Suprapubic skin (tissue), 4 donors: ENCODE data around the gene PTTG1IP. TPM values are rescaled to one million over a fixed set of nuclear protein-coding genes. Genes with fewer than 3 reads are reported as not detected.

Experiments
- DNase-seq, 2 donors: peaks; one replicate each; pipeline ENCODE4 v3.0.0-alpha.2; 2019; ENCODE audit warnings: low spot score in 2 of 2
- H3K27ac ChIP-seq: fragments of 200-600 bp; sonication (generic); one replicate; pipeline ENCODE4 v1.5.1; 2019
- H3K27me3 ChIP-seq: fragments of 200-600 bp; sonication (generic); one replicate; pipeline ENCODE4 v1.5.1; 2019
- H3K36me3 ChIP-seq: fragments of 200-600 bp; sonication (generic); one replicate; pipeline ENCODE4 v1.5.1; 2019
- H3K4me1 ChIP-seq: fragments of 200-600 bp; sonication (generic); one replicate; pipeline ENCODE4 v1.5.1; 2019
- H3K4me3 ChIP-seq: fragments of 200-600 bp; sonication (generic); one replicate; pipeline ENCODE4 v1.5.1; 2019; ENCODE audit warnings: mild to moderate bottlenecking
- H3K9me3 ChIP-seq: fragments of 200-600 bp; sonication (generic); one replicate; pipeline ENCODE4 v1.5.1; 2019
- EP300 ChIP-seq: sonication (generic); formaldehyde crosslinking; IDR thresholded peaks from one replicate; pipeline ENCODE4 v1.6.1; 2017; ENCODE audit warnings: antibody characterized with exemption
- POLR2A ChIP-seq, 2 donors: fragments of 450-650 bp; IDR thresholded peaks; one replicate each; pipeline ENCODE4 v1.6.1; 2017; ENCODE audit warnings: antibody characterized with exemption in 2 of 2, mild to moderate bottlenecking in 2 of 2, moderate library complexity in 2 of 2
- POLR2AphosphoS5 ChIP-seq, 3 donors: sonication (generic); formaldehyde crosslinking; IDR thresholded peaks; one replicate each; pipeline ENCODE4 v1.6.1; 2017; ENCODE audit warnings: antibody characterized with exemption in 3 of 3
- WGBS: methylation state at CpG from one replicate; pipeline ENCODE4 v1.1.5; 2018; 5-methylcytosine and 5-hydroxymethylcytosine counted together
- total RNA-seq, 4 donors: library from RNA; depleted of rRNA; stranded (reverse); fragments of >200 nt; gene quantifications; one replicate each; pipeline ENCODE4 v1.1.0, GENCODE V29; 2016
- TF ChIP-seq, protein P1 (sequence below), 2 donors: fragments of 200-600 bp in 1 of 2; fragments of 450-650 bp in 1 of 2; sonication (generic) in 1 of 2; IDR thresholded peaks; one replicate each; pipeline ENCODE4 v1.5.1; 2016 to 2019; ENCODE audit warnings: antibody characterized with exemption in 2 of 2, mild to moderate bottlenecking in 1 of 2, moderate library complexity in 1 of 2

PTTG1IP gene
- total RNA-seq, 4 donors from 2014 or later, result 114 to 172 (median 143) TPM

DNA sequence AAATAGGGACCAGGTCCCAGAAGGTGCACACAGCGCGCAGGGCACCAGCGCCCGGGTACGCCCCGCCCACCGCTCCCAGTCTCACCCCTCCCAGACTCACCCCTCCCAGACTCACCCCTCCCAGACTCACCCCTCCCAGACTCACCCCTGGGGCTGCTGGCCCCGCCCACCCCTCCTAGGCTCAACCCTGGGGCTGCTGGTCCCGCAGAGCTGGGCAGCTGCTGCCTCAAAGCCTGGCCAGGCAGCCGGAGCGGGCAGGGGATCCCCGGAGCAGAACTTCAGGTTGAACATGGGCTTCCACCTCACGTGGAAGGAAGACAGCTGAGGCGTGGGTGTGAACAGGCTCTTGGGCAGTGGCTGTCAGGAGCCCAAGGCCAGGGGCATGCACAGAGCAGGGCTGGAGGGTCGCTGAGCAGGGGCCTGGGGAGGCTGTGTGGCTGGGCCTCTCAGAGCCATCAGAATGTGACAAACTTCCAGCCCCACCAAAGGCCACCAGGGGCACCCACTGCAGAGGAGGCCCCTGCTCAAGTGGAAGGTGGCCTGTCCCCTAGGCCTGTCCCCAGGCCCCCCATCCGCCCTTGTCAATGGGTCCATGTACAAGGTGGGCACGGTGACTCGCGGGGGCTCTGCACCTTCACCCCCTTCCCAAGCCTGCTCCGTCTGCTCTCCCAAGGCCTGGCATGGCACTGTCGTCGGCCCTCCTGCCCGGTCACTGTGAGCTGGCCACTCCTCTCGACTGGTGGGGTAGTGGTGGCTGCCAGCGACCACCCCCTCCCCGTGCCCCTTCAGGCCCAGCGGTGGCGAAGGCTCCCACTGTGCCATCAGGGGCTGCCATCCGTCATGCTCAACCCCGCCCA lies 35.2 kb downstream of the PTTG1IP start:
- no peak for DNase-seq
- WGBS, result 91% methylated on average over 9 of the region's 30 CpGs
- H3K27me3 ChIP-seq, result no peaks in the 10 kb centered on the region
- no peak overlapping the region for H3K4me3 ChIP-seq
- TF ChIP-seq, protein P1, sequence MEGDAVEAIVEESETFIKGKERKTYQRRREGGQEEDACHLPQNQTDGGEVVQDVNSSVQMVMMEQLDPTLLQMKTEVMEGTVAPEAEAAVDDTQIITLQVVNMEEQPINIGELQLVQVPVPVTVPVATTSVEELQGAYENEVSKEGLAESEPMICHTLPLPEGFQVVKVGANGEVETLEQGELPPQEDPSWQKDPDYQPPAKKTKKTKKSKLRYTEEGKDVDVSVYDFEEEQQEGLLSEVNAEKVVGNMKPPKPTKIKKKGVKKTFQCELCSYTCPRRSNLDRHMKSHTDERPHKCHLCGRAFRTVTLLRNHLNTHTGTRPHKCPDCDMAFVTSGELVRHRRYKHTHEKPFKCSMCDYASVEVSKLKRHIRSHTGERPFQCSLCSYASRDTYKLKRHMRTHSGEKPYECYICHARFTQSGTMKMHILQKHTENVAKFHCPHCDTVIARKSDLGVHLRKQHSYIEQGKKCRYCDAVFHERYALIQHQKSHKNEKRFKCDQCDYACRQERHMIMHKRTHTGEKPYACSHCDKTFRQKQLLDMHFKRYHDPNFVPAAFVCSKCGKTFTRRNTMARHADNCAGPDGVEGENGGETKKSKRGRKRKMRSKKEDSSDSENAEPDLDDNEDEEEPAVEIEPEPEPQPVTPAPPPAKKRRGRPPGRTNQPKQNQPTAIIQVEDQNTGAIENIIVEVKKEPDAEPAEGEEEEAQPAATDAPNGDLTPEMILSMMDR (IDR thresholded peaks at IDR 0.05), result no peak
- no peak for TF ChIP-seq EP300
- TF ChIP-seq POLR2A (IDR thresholded peaks at IDR 0.05), result no peak
- TF ChIP-seq POLR2AphosphoS5 (IDR thresholded peaks at IDR 0.05), result no peak
- no peaks in the 10 kb centered on the region for H3K9me3 ChIP-seq
- H3K36me3 ChIP-seq, result no peaks in the 10 kb centered on the region
- H3K4me1 ChIP-seq, result peaks cover 6% of the 10 kb centered on the region
- no peak overlapping the region for H3K27ac ChIP-seq

DNA sequence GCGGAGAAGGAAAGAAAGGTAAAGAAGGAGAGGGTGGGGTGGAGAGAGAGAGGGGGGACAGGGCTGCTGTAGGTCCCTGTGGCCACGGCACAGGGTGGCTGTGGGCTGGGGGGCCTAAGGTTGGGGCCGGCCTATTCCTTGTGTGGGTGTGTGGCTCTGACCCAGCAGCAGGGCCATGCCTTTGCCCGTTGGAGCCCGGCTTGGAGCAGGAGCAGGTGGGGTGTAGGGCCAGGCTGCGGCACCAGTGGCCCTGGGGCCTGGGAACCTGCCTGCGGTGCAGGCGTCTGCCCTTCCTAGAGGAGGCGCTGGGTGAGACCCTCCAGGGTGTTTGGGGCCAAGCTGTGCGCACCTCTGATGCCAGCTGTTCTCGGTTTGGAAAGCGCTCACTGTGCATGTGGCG lies 36.0 kb downstream of the PTTG1IP start:
- Histone ChIP-seq H3K36me3 (no peaks in the 10 kb centered on the region), H3K27ac (no peak overlapping the region), H3K4me3 (no peak overlapping the region), H3K4me1 (peaks cover 6% of the 10 kb centered on the region), H3K9me3 (no peaks in the 10 kb centered on the region), H3K27me3 (no peaks in the 10 kb centered on the region)
- DNase-seq, result no peak
- 87% methylated on average over 10 of the region's 13 CpGs for WGBS
- TF ChIP-seq POLR2AphosphoS5 (IDR thresholded peaks at IDR 0.05) (no peak), POLR2A (IDR thresholded peaks at IDR 0.05) (no peak), EP300 (no peak)
- TF ChIP-seq, protein P1 (IDR thresholded peaks at IDR 0.05), result no peak

DNA sequence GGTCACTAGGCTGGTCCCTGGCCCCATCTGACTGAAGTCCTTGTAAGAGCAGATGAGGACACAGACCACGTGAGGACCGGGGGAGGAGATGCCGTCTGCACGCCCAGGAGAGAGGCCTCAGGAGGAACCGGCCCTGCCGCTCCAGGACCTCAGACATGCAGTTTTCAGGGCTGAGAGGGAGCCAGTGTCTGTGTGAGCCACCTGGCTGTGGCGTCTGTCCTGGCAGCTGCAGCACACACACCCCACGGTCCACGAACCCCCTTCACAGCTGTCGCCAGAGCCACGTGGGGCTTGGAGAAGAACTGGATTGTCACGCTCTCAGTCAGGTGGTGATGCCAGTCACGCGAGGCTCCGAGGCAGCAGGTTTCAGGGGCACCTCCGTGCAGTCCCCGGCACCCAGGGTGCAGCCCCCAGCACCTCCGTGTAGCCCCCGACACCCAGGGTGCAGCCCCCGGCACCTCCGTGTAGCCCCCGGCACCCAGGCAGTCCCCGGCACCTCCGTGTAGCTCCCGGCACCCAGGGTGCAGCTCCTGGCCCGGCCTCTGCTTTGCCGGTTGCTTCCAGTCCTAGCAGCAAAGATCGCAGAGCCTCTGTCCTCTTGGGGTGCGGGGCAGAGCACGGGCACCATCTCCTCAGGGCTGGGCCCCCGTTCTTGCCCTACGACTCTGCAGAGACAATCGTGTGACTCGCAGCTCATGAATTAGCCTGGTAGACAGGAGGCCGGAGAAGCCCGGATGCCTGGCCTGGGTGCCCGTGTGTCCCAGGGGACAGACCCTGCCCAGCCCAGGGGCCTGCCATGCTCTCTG lies 36.6 kb downstream of the PTTG1IP start:
- 42% methylated on average over 16 of the region's 37 CpGs for WGBS
- peaks cover 6% of the 10 kb centered on the region for H3K4me1 ChIP-seq
- H3K4me3 ChIP-seq, result no peak overlapping the region
- H3K27me3 ChIP-seq, result no peaks in the 10 kb centered on the region
- DNase-seq, result no peak
- H3K27ac ChIP-seq, result no peak overlapping the region
- no peaks in the 10 kb centered on the region for H3K36me3 ChIP-seq
- no peak for TF ChIP-seq EP300
- no peak for TF ChIP-seq POLR2A (IDR thresholded peaks at IDR 0.05)
- TF ChIP-seq POLR2AphosphoS5 (IDR thresholded peaks at IDR 0.05), result no peak
- TF ChIP-seq, protein P1 (IDR thresholded peaks at IDR 0.05), result no peak
- H3K9me3 ChIP-seq, result no peaks in the 10 kb centered on the region

DNA sequence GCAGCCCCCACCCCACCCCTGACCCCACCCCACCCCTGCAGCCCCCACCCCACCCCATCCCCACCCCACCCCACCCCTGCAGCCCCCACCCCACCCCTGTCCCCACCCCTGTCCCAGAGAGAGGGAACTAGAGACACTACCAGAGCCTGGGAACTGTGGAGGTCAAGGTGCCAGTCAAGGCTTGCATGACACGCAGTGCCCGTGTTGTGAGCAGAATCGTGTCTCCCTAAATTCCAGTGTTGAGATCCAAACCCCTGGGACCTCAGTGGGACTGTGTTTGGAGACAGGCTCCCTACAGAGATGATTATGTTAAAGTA lies 37.2 kb downstream of the PTTG1IP start:
- no peak for DNase-seq
- WGBS, result no CpG with 5 or more reads among the region's 3 CpGs
- no peaks in the 10 kb centered on the region for H3K27me3 ChIP-seq
- no peaks in the 10 kb centered on the region for H3K9me3 ChIP-seq
- H3K27ac ChIP-seq, result no peak overlapping the region
- H3K4me1 ChIP-seq, result peaks cover 6% of the 10 kb centered on the region
- no peak overlapping the region for H3K4me3 ChIP-seq
- no peak for TF ChIP-seq POLR2A (IDR thresholded peaks at IDR 0.05)
- TF ChIP-seq, protein P1 (IDR thresholded peaks at IDR 0.05), result no peak
- H3K36me3 ChIP-seq, result no peaks in the 10 kb centered on the region

DNA sequence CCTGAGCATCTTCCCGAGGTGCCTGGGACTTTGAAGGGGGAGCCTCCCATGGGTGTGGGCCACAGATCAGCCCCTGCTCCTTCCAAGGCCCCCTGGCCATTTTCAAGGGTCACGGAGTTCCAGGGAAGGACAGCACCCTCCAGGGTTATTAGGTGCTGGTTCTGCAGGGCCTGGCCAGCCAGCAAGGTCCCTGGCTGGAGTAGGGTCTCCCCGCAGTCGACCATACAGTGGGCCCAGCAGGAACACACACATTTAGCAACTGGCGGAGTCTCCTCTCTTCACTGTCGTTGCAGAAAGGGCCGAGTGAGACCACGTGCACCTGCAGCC lies 37.9 kb downstream of the PTTG1IP start:
- Histone ChIP-seq H3K27me3 (no peaks in the 10 kb centered on the region), H3K4me1 (peaks cover 6% of the 10 kb centered on the region), H3K36me3 (no peaks in the 10 kb centered on the region), H3K4me3 (no peak overlapping the region), H3K9me3 (no peaks in the 10 kb centered on the region), H3K27ac (no peak overlapping the region)
- 74% methylated on average over 5 of the region's 8 CpGs for WGBS
- no peak for DNase-seq
- TF ChIP-seq POLR2AphosphoS5 (IDR thresholded peaks at IDR 0.05) (no peak), EP300 (no peak), POLR2A (IDR thresholded peaks at IDR 0.05) (no peak)
- TF ChIP-seq, protein P1 (IDR thresholded peaks at IDR 0.05), result no peak
